Lung (tissue), 12 donors: ENCODE data around the gene DCST1. TPM values are rescaled to one million over a fixed set of nuclear protein-coding genes. Genes with fewer than 3 reads are reported as not detected.

ENCODE experiments used
- ATAC-seq: fragments of 200-7000 bp; cut with Tn5 transposase; one replicate; pipeline ENCODE4 v1.9.1; 2020; ENCODE audit warnings: moderate number of reproducible peaks; ENCODE audit not compliant: insufficient read depth, low FRiP score
- DNase-seq, 3 donors: peaks; one replicate each; pipeline ENCODE4 v3.0.0-alpha.2; 2013 to 2017
- H3K27ac ChIP-seq, 2 donors: one replicate each; pipeline ENCODE4 v1.5.1; 2013; ENCODE audit warnings: mild to moderate bottlenecking in 2 of 2, moderate library complexity in 2 of 2, control low read depth in 1 of 2, inconsistent platforms in 1 of 2, low read depth in 1 of 2, low read length in 1 of 2
- H3K27me3 ChIP-seq, 3 donors: one replicate each; pipeline ENCODE4 v1.5.1; 2013; ENCODE audit warnings: low read length in 2 of 3; ENCODE audit not compliant: control insufficient read depth in 3 of 3, insufficient read depth in 3 of 3
- H3K36me3 ChIP-seq, 4 donors: one replicate each; pipeline ENCODE4 v1.5.1; 2013; ENCODE audit warnings: low read length in 4 of 4, mild to moderate bottlenecking in 1 of 4, moderate library complexity in 1 of 4; ENCODE audit not compliant: control insufficient read depth in 4 of 4, insufficient read depth in 4 of 4
- H3K4me1 ChIP-seq, 5 donors: one replicate each; pipeline ENCODE4 v1.5.1; 2013; ENCODE audit warnings: low read length in 5 of 5, mild to moderate bottlenecking in 2 of 5, moderate library complexity in 1 of 5; ENCODE audit not compliant: control insufficient read depth in 5 of 5, insufficient read depth in 5 of 5
- H3K4me3 ChIP-seq: one replicate; pipeline ENCODE4 v1.5.1; 2013; ENCODE audit warnings: mild to moderate bottlenecking, control low read depth, moderate library complexity
- H3K9ac ChIP-seq, 2 donors: one replicate each; pipeline ENCODE4 v1.5.1; 2013; ENCODE audit warnings: low read length in 2 of 2, control low read depth in 1 of 2; ENCODE audit not compliant: insufficient read depth in 1 of 2
- H3K9me3 ChIP-seq, 4 donors: one replicate each; pipeline ENCODE4 v1.5.1; 2013; ENCODE audit warnings: low read length in 3 of 4, mild to moderate bottlenecking in 1 of 4, moderate library complexity in 1 of 4; ENCODE audit not compliant: control insufficient read depth in 4 of 4, insufficient read depth in 3 of 4
- WGBS, 2 donors: extraction: QIAGEN DNeasy Blood & Tissue Kit; methylation state at CpG; one replicate each; pipeline ENCODE4 v1.1.7; 2013; 5-methylcytosine and 5-hydroxymethylcytosine counted together
- polyA plus RNA-seq, 2 donors: library from polyadenylated mRNA; stranded (reverse); fragments of 200-250 nt; gene quantifications; one replicate each; pipeline ENCODE4 v1.2.1, GENCODE V29; 2013
- total RNA-seq, 2 donors: library from RNA; depleted of rRNA in 1 of 2; stranded (reverse); fragments of >200 nt in 1 of 2; gene quantifications; one replicate each; pipeline ENCODE4 v1.2.1, GENCODE V29; 2014 to 2021
- TF ChIP-seq, protein P1 (sequence below): IDR thresholded peaks from 2 replicates; pipeline ENCODE4 v1.5.1; 2012; ENCODE audit warnings: mild to moderate bottlenecking; ENCODE audit errors: control extremely low read depth, extremely low read depth
- donor health status: control.
- donor health status: control.
- donor health status: Bipolar disorder and iron deficiency.
- donor health status: healthy.
- donor health status: DM: yes; HTN: yes; CAD: no.

The DCST1 gene
- total and polyA plus RNA-seq, 4 donors, result 0.08 to 0.20 TPM; not detected in 2

DNA sequence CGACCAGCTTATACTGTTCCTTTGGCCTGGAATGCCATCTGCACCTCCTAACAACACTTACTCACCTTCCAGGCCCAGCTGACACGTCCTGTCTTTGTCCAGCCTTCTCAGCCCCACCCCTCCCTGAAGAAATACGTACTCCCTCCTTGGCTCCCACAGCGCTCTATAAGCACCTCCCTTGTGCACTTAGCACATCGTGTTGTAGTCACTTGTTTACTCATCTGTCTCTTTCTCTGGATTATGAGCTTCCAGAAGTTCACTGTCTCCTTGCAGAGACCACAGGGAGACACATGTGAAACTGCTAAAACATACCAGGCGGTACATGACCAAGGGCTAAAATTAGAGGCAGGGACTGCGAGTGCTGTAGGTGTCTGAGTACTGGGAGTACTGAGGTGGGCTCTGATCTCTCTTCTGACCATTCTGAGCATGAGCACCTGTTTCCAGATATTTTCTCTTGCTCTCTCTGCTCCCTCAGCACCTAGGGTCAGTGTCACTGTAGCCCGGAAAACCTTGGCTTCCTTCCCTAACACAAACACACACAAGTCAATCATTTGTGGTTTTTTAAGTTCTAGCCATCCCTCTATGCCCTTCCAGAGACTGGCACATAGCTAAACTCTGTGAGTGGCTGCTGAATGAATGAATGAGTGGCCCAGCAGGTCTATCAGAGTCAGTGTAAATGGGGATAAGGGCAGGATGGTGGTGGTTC is 5.1 kb downstream of the DCST1 start:
- no peak overlapping the region for H3K27ac ChIP-seq
- peak; percentile 60 for ATAC-seq

DNA sequence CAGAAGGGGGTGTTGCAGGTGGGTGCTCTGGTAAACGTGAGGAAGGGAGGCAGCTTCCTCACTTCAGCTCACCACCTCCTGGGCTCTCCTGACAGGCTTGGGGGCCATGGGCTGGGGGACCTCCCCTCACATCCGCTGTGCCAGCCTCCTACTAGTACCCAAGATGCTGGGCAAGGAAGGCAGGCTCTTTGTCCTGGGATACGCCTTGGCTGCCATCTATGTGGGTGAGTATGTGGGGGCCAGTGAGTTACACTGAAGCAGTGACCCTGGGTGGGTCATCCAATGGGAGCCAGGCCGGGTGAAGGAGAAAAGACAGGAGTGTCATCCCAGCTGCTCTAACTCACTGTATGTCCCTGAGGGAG is 5.7 kb downstream of the DCST1 start:
- Histone ChIP-seq H3K4me1 (peaks cover 0 to 5% (median 0%) of the 10 kb centered on the region in 5 donors), H3K9ac (no peak overlapping the region), H3K27me3 (no peaks in the 10 kb centered on the region), H3K36me3 (no peaks in the 10 kb centered on the region), H3K4me3 (no peak overlapping the region), H3K27ac (no peak overlapping the region), H3K9me3 (no peaks in the 10 kb centered on the region)
- TF ChIP-seq, protein P1, sequence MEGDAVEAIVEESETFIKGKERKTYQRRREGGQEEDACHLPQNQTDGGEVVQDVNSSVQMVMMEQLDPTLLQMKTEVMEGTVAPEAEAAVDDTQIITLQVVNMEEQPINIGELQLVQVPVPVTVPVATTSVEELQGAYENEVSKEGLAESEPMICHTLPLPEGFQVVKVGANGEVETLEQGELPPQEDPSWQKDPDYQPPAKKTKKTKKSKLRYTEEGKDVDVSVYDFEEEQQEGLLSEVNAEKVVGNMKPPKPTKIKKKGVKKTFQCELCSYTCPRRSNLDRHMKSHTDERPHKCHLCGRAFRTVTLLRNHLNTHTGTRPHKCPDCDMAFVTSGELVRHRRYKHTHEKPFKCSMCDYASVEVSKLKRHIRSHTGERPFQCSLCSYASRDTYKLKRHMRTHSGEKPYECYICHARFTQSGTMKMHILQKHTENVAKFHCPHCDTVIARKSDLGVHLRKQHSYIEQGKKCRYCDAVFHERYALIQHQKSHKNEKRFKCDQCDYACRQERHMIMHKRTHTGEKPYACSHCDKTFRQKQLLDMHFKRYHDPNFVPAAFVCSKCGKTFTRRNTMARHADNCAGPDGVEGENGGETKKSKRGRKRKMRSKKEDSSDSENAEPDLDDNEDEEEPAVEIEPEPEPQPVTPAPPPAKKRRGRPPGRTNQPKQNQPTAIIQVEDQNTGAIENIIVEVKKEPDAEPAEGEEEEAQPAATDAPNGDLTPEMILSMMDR, result no peak
- no peak for DNase-seq
- no peak for ATAC-seq
- WGBS, 2 donors, result 66 to 75% methylated on average over 4 of the region's 4 CpGs

More for the DNA sequence above, 5.1 kb downstream of the DCST1 start:
- TF ChIP-seq, protein P1, result no peak
- Histone ChIP-seq H3K36me3 (no peaks in the 10 kb centered on the region), H3K9ac (no peak overlapping the region), H3K4me1 (peaks cover 0 to 5% (median 0%) of the 10 kb centered on the region in 5 donors), H3K9me3 (no peaks in the 10 kb centered on the region), H3K27me3 (no peaks in the 10 kb centered on the region), H3K4me3 (no peak overlapping the region)
- WGBS, 2 donors, result 26 to 27% methylated on average over 8 of the region's 8 CpGs
- no peak for DNase-seq

DNA sequence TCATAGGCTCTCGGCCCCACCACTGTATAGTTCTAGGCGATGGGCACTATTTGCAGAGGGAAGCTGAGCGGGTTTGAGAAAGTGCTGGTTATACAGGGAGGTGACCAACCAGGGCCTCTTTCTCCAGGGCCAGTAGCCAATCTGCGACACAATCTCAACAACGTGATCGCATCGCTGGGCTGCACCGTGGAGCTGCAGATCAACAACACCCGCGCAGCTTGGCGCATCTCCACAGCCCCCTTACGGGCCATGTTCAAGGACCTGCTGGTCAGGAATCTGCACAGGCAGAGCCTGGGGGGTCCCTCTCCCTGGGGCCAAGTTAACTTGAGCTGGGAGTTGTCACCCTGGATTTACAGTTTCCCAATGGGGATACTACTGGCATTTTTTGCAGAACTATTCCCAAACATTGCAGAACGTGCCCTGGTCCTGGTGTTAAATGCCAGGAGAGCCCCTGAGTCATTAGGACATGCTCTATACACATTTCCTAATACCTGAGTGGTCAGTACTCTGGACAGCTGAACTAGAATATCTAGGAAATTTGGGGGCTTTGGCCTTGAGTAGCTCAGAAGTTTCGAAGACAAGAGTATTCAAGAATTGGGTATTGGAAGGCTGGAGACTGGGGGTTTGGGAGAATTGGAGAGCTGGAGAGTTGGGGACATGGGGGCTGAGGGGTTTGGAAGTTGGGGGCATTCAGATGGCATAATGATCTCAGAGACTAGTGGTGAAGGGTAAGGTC is 6.9 kb downstream of the DCST1 start:
- 91 to 92% methylated on average over 14 of the region's 14 CpGs for WGBS, 2 donors
- no peak overlapping the region for H3K4me3 ChIP-seq
- ATAC-seq (no peak), DNase-seq (no peak)
- H3K9me3 ChIP-seq, result no peaks in the 10 kb centered on the region
- H3K27me3 ChIP-seq, result no peaks in the 10 kb centered on the region
- peaks cover 0 to 8% (median 4%) of the 10 kb centered on the region in 5 donors for H3K4me1 ChIP-seq
- H3K36me3 ChIP-seq, result no peaks in the 10 kb centered on the region
- H3K9ac ChIP-seq, result no peak overlapping the region
- TF ChIP-seq, protein P1, result no peak
- no peak overlapping the region for H3K27ac ChIP-seq
